HG02798 (cell line): ENCODE measurements around the gene TINAGL1.

Source experiments
- ATAC-seq: cut with Tn5 transposase; IDR thresholded peaks from one replicate; pipeline ENCODE4 v1.9.1; 2021; ENCODE audit warnings: mild to moderate bottlenecking; ENCODE audit not compliant: unreplicated experiment, poor library complexity

Gene TINAGL1

DNA sequence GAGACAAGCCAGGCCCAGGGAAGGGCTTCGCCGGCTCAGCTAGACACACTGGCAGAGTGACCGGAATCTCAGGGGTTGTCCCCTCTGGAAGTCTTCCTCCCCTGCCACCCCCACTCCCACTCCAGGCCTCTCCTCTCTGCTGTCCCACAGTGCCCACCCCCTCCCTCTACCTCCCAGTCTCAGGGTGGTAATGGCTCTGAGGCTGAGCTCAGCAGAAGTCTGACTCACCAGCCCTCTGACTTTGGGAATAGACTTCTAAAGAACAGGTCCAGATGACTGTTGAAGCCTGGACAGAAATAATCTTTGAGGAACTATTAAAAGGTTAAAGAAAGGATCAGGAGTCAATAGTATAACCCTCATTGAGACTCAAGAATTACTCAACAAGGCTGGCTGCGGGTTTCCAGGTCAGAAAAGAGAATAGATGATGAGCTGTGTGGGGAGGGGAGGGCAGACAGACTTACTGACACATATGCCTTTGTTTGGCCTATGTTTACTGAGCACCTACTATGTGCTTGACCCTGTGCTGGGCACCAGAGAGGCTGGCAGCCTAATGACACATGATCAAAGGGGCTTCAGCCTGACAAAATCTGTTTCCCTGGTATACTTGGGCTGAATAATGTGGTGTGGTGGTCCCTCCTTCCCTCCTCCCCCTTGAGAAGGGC lies 49.4 kb downstream of the TINAGL1 start:
- no peak for ATAC-seq

DNA sequence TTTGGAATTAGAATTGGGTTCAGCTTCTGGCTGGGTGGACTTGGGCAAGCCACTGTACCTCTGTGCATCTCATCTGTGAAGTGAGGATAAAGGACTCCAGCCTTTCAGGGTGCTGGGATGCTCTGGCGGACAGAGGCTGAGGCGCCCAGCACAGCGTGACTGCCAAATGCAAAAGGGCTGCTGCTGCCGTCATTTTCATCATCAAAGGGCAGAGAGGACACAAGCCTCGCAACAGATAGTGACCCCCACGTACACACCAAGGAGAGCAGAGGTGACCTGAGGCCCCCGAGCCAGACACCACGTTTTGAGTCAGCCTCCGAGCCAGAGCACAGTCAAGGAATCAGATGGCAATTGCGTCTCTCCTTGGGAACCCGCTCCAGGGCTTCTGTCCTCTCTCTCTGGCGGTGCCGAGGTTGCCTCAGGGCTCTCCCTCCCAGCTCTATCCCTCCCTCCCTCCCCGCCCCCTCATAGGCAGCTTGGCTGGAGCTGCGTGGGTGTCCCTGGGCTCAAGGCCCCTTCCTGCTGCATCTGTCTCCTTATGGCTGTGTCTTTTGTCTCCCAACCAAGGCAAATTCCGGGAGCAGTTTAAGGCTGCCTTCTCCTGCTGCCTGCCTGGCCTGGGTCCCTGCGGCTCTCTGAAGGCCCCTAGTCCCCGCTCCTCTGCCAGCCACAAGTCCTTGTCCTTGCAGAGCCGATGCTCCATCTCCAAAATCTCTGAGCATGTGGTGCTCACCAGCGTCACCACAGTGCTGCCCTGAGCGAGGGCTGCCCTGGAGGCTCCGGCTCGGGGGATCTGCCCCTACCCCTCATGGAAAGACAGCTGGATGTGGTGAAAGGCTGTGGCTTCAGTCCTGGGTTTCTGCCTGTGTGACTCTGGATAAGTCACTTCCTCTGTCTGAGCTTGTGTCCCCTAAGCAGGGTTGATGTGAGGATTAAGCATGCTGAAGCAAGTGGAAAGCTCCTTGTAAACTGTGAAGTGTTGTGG lies 50.2 kb downstream of the TINAGL1 start:
- no peak for ATAC-seq

DNA sequence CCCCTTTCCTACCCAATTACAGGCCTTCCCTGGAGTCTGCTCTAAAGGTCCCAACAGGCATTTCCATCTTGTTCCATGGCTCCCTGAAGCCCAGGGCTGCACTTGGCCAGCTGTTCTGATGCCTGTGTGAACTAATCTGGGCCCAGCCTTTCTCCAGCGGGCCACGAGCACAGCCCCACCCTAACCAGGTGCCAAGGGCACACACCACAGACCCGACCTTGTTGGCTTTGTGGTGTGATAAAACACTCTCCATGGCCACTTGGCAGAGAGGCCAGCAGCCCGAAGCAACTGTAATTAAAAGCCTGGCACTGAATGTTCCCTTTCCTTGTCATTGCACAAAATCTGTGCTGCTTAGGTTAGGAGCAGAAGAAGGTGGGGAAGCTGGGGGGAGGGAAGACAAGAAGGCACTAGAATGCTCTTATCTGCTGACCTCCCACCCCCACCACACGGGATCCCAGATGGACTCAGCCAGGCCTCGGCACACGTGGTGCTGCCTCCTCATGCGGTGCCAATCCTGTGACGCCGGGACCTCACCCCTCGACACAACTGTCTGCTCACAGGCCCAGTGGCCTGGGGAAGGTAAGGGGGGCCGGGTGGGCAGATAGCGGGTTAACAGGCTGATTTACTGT lies 51.1 kb downstream of the TINAGL1 start:
- no peak for ATAC-seq

DNA sequence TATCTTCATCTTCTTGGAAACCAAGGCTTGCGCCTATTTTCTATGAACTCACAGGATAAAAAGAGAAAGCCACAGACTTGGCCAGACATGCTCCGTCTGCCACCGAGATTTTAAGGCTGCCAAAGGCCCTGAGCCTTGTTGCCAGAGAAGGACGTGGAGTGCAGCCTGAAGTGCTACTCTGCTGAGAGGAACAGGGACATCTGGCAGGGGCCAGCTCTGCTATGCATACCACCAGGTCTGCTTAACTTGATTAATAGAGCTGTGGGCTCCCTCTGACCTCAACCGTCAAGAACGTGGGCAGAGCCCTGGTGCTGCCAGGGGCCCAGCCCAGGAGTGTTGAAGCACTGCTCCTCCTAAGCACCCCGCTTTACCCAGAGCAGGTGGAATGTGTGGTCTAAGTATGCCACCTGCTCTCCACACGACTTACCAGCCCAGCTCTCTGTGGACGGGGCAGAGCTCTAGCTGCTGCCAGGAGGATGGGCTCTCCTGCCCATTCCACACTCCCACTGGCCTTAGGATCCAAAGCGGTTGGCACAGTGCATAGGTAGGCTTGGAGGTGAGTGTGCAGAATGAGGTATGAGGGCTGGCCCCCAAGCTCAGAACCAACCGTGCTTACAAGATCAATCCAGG lies 51.7 kb downstream of the TINAGL1 start:
- ATAC-seq, result no peak

DNA sequence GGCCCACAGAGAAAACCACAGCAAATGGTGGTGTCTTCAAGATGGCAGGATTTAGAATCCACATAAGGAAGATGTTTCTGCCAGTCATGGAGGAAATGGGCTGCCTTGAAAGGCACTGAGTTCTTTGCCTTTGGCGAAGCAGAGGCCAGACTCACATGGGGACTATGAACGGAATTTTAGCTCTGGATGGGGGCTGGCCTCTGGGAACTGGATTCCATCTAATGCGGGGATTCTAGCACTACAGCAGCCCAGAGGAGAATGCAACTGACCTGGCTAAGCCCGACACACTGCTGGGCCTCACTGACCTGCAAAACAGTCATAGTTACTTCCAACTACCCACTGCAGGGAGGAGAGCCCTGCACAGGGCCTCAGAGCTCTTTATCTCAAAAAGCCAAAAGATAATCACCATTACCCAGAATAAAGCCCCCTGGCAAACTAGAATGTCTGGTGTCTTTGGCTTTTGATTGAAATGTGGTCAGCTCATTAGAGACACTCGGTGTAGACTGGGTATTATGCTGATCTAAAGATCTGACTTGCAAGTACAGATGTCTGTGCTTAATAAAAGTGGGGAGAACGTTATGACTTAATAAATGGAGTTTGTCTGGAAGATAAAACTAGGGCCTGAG lies 52.7 kb downstream of the TINAGL1 start:
- ATAC-seq, result no peak

DNA sequence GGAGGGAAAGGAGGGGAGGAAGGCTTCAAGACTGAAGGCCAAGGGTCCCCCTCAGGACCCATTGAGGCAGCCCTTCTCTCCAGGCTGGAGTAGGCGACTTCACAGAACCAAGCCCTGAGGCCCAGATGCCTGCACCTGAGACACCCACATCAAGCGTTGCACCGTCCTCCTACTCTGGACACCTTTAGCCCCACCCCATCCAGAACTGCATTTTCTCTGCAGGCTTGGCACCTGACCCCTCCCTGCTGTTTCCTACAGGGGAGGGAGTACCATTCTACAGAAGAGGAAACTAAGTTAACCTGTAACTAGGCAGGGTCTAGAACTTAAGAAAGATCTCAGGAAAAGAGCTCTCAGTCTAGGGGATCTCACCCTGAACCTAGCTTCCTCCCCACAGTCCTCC lies 56.3 kb downstream of the TINAGL1 start:
- ATAC-seq, result no peak

DNA sequence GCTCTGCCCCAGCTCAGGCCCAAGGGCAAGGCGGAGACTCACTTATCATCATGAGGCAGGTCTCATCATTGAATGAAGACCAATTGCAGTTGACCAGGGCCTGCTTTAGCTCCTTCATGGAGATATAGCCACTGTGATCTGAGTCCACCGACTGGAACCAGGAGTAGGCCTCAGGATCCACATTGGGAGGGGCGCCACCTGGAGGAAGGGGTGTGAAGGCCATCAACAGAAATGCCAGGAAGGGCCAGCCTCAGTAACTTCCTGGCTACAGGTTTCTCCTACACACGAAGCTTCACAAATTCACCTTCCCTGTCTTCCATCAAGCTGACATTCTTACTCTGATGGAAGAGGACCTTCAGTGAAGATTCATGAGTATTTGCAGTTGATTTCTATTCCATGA lies 56.8 kb downstream of the TINAGL1 start:
- ATAC-seq, result no peak
